ENCODE measurements around the gene GPR55. TPM values are rescaled to one million over a fixed set of nuclear protein-coding genes. Genes with fewer than 3 reads are reported as not detected.
A peak's percentile ranks its signal among the peaks of the same experiment; 100 is the strongest.

The GPR55 gene
- polyA plus RNA-seq, 1 donor from 2014 or later, result 1.9 TPM

DNA sequence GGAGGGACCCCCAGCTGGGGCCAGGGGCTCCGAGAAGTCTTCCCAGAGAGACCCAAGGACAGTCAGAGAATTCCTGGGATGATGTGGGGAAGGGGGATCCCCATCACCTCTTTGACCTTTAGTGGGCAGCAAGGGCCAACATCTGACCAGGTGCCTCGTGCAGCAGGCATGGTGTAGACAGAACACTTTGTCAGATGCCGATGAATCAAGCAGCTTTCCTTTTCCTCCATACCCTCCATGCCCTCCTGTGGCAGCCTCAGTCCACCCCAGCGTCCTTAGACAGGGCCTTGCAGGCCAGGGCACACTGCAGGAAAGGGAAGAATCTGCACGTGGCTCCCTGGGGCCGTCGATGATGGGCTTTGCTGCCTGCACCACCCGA, 26.3 kb downstream of the GPR55 start:
- H3K27ac Mint-ChIP-seq, result no peak overlapping the region
- H3K9me3 Mint-ChIP-seq, result no peaks in the 10 kb centered on the region
- no peaks in the 10 kb centered on the region for H3K36me3 Mint-ChIP-seq
- H3K27me3 Mint-ChIP-seq, result peaks cover 3% of the 10 kb centered on the region
- peaks cover 16 to 23% (median 23%) of the 10 kb centered on the region in 3 donors for H3K4me1 Mint-ChIP-seq
- no peak overlapping the region for H3K4me3 Mint-ChIP-seq

DNA sequence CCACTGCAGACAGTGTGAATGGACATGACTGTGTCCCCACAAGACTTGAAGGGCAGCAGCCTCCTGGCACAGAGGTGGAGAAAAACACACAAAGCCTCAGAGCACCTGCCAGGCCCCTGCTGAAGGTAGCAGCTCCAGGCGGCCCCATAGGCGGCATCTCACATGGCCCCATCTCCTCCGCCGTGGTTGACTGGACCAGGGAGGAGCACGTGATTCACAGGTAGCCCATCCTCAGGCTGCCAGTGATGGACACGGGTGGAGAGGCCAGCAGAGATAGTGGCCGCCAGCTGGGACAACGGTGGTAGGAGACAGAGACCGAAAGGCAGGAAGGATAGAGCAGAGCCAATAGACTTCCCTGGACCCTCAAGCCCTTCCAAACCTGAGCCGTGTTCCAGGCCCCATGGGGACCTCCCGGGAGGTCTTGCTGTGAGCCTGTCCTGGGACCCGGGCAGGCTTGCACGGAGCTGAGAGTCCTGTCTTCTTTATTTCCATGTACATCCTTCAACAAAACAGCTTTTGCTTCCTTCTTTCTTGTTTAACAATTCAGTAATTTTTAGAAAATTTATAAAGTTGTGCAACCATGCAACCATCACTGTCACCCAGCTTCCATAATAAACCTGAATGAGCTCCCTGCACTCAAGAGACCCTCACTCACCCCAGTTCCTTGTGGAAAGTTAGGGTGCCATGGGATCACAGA, 26.9 kb downstream of the GPR55 start:
- H3K4me3 Mint-ChIP-seq, result no peak overlapping the region
- no peaks in the 10 kb centered on the region for H3K36me3 Mint-ChIP-seq
- no peaks in the 10 kb centered on the region for H3K9me3 Mint-ChIP-seq
- peaks cover 18 to 25% (median 22%) of the 10 kb centered on the region in 3 donors for H3K4me1 Mint-ChIP-seq
- H3K27me3 Mint-ChIP-seq, result peaks cover 3% of the 10 kb centered on the region
- no peak overlapping the region for H3K27ac Mint-ChIP-seq

DNA sequence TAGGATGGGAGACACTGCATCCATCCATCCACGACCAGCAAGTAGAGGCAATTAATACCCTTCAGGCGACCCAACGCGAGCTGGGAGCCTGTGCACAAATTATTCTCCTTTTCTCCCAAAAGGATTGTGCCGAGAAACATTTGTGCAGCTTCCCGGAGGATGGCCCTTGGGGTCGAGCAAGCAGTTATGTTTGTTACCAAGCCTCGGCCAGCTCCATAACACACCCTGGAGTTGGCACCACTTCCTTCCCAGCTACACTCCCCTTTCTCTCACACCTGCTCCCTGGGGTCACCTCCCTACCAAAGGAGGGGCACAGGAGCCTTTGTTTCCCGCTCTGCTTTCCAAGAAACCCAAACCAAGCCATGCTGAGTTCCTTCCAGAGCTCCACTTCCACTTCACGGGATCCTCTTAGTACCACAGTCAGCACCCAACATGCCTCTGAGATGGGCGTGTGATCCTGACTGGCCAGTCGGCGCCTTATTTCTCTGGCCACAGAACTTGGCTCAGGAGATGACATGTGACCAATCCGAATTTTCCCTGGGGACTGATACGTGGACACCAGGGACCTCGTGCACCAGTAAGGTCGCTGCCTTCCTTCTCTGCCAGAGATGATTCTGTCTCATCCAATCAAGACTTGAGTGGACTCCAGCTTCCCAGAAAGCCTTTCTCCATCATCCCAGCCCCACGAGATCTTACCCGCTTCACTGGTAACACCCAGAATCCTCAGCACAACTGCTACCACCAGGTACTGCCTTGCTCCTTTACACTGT, 28.5 kb downstream of the GPR55 start:
- Mint-ChIP-seq H3K4me1 (peaks cover 15 to 19% (median 17%) of the 10 kb centered on the region in 3 donors), H3K9me3 (no peaks in the 10 kb centered on the region), H3K27ac (peak overlapping the region in 1 of 3 donors; percentile 40), H3K4me3 (peak overlapping the region in 1 of 4 donors; percentile 76), H3K27me3 (peaks cover 4% of the 10 kb centered on the region), H3K36me3 (no peaks in the 10 kb centered on the region)

DNA sequence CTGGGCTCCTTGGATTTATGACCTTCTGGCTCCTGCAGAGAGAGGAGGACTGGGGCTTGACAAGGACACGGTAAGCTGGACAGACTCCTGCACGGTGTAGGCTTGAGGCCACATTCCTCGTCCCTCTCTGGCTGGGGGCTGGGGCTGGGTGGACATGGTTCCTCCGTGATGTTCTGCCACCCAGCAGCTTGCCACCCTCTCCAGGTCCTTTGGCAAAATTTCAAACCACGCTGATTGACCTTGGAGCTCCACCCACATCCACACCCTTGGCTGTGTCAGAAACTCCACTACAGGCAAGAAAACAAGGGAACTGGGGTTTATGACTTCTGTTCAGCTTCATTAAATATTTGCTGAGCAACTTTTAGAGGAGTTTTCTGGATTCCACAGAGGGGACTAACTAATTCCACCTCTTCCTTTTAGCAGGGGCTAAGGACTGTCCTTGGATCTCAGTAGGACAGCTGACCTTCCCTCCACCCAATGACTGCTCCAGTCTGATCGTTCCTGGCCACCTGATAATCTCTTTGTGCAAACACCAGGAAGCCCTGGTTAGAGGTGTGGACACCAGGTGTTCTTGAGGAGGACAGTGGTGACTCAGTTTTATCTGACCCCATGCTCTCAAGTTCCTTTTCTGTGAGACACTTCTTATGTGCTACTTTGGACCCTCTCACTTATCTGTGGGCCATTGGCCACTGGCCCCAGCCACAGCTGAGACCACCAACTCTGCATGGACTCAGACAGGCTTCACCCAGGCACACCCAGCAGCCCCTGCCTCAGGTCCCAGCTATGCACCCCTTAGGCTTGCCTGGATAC, 29.3 kb downstream of the GPR55 start:
- no peak overlapping the region for H3K27ac Mint-ChIP-seq
- H3K9me3 Mint-ChIP-seq, result no peaks in the 10 kb centered on the region
- H3K27me3 Mint-ChIP-seq, result peaks cover 4% of the 10 kb centered on the region
- no peaks in the 10 kb centered on the region for H3K36me3 Mint-ChIP-seq
- peak overlapping the region in 1 of 4 donors; percentile 63 for H3K4me3 Mint-ChIP-seq
- H3K4me1 Mint-ChIP-seq, result peaks cover 17 to 19% (median 19%) of the 10 kb centered on the region in 3 donors

DNA sequence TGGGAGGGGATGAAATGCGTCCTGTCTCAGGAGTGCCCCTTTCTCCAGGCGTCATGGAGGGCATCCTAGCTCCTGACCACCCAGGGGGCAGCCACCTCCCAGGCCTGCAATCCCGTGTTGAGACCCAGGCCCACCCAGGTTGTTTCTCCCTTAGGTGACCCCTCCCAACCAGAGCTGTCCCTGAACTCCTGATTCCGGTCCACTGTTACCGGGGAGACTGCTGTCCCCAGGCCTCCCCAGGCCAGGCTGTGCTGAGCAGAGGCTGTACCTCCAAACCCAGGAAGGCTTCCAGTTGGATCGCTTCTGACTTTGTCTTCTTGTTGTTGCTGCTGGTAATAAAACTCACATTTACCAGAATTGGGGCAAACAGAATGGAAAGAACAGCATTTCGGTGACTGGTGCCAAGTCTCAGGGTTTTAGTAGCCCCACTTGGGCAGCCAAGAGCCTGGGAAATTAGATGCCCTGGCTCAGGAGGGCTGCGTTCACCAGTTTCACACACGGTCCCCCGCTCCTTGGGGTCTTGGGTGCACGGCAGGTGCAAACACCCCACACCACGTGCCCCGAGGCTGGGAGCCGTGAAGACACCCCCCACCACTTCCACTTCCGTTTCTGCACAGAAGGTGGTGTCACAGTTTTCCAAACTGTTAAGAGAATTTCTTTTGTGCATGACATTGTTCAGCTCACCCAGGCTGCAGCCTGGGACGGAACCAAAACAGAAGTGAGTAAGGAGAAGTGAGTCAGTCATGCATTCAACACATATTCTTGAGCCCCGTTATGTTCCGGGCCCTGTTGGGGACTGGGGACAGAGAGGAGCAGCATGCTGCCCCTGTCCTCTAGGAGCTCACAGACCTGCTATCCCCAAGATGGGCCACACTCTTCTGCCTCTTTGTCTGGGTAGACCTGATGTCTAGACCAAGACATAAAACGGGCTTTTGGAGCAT, 30.9 kb downstream of the GPR55 start:
- no peaks in the 10 kb centered on the region for H3K9me3 Mint-ChIP-seq
- H3K27me3 Mint-ChIP-seq, result peaks cover 4% of the 10 kb centered on the region
- no peaks in the 10 kb centered on the region for H3K36me3 Mint-ChIP-seq
- peaks cover 17 to 23% (median 19%) of the 10 kb centered on the region in 3 donors for H3K4me1 Mint-ChIP-seq
- peak overlapping the region; percentile 12 to 83 (median 14) for H3K27ac Mint-ChIP-seq
- peak overlapping the region in 2 of 4 donors; percentile 74 to 90 for H3K4me3 Mint-ChIP-seq

DNA sequence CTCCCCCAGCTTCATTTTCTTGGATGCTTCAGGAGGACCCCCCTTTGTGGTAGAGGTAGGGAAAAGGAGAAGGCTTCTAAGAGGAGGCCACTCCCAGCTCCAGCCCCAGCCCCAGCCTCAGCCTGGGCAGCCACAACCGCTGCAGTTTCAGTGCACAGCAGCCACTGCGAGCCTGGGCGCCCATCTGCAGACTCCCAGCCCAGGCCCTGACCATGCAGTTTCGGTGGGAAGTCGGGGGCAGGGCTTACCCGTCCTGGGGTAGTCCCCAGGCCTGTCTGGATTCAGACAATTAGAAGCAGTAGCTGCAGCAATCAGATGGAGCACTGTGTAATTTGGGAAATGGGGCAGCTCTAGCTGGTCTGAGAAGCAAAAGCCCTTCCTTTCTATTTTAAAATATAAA, 31.7 kb downstream of the GPR55 start:
- H3K9me3 Mint-ChIP-seq, result no peaks in the 10 kb centered on the region
- H3K4me1 Mint-ChIP-seq, result peaks cover 17 to 23% (median 19%) of the 10 kb centered on the region in 3 donors
- peak overlapping the region in 1 of 3 donors; percentile 93 for H3K27ac Mint-ChIP-seq
- no peaks in the 10 kb centered on the region for H3K36me3 Mint-ChIP-seq
- H3K4me3 Mint-ChIP-seq, result peak overlapping the region in 2 of 4 donors; percentile 60 to 70
- H3K27me3 Mint-ChIP-seq, result peaks cover 4% of the 10 kb centered on the region

DNA sequence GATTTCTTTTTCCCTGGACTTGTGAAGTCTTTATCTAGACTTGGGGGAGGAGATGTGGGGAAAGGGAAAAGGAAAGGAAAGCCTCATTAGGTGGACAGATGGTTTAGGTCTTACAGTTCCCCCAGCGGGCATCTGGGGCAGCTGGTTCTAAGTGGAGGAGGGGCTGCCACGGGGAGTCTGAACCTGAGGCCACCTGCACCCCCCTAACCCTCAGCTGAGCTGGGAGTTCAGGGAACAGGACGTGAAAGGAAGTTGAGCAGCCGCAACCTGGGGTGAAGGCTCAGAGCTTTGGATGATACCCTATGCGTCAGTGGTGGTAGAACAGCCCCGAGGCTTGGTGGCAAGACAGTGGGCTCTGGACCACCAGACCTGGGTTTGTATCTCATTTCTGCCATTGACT, 33.5 kb downstream of the GPR55 start:
- no peaks in the 10 kb centered on the region for H3K36me3 Mint-ChIP-seq
- no peaks in the 10 kb centered on the region for H3K9me3 Mint-ChIP-seq
- H3K27ac Mint-ChIP-seq, result peak overlapping the region in 1 of 3 donors; percentile 19
- peak overlapping the region in 1 of 4 donors; percentile 74 for H3K4me3 Mint-ChIP-seq
- H3K27me3 Mint-ChIP-seq, result peaks cover 4% of the 10 kb centered on the region
- H3K4me1 Mint-ChIP-seq, result peaks cover 17 to 21% (median 19%) of the 10 kb centered on the region in 3 donors

DNA sequence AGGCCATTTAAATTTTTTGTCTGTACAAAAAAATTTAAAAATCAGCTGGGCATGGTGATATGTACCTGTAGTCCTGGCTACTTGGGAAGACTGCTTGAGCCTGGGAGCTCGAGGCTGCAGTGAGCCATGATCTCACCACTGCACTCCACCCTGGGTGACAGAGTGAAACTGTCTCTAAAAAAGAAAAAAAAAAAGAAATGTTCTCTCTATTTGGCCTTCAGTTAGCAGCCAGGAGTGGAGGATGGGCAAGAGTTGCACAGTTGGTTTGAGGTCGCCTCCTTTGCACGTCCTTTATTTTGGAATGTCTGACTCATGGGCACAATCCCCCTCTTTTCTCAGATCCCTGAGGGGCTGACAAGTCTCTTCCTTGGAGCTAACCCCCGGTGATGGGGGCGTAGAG, 34.0 kb downstream of the GPR55 start:
- Mint-ChIP-seq H3K36me3 (no peaks in the 10 kb centered on the region), H3K4me1 (peaks cover 16 to 20% (median 20%) of the 10 kb centered on the region in 3 donors), H3K27ac (no peak overlapping the region), H3K27me3 (peaks cover 5% of the 10 kb centered on the region), H3K9me3 (no peaks in the 10 kb centered on the region), H3K4me3 (peak overlapping the region in 2 of 4 donors; percentile 17 to 74)

DNA sequence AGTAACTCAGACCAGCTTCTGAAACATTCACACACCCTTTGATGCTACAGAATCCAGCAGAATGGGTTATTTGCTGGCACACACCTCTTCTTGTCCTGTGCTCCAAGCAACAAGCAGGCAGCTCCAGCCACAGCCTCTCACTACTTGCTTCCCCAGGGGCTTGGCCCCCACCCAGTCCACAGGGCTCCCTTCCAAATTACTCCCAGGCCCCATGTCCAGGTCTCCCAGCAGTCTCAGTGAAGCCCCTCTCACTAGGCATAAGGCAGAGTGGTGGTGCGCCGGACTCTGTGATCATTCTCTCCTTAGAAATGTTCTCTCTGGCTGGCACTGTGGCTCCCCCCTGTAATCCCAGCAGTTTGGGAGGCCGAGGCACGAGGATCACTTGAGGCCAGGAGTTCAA, 34.4 kb downstream of the GPR55 start:
- H3K27me3 Mint-ChIP-seq, result peaks cover 5% of the 10 kb centered on the region

DNA sequence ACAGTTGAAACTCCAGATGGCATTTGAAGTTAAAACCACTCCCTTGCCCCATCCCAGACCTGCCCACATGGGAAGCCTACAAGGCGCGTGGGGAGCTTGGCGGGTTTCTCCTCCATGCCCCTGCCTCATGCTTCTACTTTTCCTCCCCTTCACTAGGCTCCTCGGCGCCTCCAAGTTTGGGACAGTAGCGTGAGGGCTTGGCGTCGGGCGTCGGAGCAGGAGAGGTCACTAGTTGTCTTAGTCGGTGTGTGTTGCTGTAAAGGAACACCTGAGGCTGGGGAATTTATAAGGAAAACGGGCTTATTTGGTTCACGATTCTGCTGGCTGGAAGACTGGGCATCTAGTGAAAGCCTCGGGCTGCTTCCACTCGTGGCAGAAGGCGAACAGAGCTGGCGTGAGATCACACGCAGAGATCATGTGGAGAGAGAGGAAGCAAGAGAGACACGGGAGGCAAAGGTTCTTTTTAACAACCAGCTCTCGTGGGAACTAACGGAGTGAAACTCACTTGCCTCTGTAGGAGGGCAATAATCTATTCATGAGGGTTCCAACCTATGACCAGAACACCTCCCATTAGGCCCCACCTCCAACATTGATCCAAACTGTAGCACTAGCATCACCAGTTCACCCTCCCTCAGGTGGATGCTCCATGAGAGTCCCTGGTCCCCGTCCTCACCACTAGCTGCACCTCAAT, 35.0 kb downstream of the GPR55 start:
- H3K4me1 Mint-ChIP-seq, result peaks cover 14 to 26% (median 22%) of the 10 kb centered on the region in 3 donors
- no peaks in the 10 kb centered on the region for H3K9me3 Mint-ChIP-seq
- no peak overlapping the region for H3K27ac Mint-ChIP-seq
- H3K36me3 Mint-ChIP-seq, result no peaks in the 10 kb centered on the region
- H3K27me3 Mint-ChIP-seq, result peaks cover 5% of the 10 kb centered on the region
- H3K4me3 Mint-ChIP-seq, result peak overlapping the region in 1 of 4 donors; percentile 49

More for the DNA sequence above, 34.4 kb downstream of the GPR55 start:
- no peak overlapping the region for H3K27ac Mint-ChIP-seq
- no peaks in the 10 kb centered on the region for H3K36me3 Mint-ChIP-seq
- H3K4me3 Mint-ChIP-seq, result peak overlapping the region in 1 of 4 donors; percentile 49
- peaks cover 15 to 24% (median 21%) of the 10 kb centered on the region in 3 donors for H3K4me1 Mint-ChIP-seq
- H3K9me3 Mint-ChIP-seq, result no peaks in the 10 kb centered on the region

DNA sequence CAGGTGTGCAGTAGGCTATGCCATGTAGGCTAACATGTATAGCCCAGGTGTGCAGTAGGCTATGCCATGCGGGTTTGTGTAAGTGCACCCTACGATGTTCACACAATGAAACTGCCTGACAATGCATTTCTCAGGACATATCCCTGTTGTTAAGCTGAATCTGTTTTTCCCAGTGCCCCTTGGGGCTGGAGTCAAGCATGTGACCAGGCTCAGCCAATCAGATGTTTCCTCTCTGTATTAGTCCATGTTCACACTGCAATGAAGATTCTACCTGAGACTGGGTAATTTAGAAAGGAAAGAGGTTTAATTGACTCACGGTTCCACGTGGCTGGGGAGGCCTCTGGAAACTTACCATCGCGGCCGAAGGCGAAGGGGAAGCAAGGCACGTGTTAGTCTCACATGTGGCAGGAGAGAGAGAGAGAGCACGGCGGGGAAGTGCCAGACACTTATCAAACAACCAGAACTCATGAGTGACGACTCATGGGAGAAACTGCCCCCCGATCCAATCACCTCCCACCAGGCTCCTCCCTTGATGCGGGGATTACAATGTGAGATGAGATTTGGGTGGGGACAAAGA, 36.1 kb downstream of the GPR55 start:
- peak overlapping the region in 1 of 4 donors; percentile 23 for H3K4me3 Mint-ChIP-seq
- no peaks in the 10 kb centered on the region for H3K9me3 Mint-ChIP-seq
- H3K4me1 Mint-ChIP-seq, result peaks cover 8 to 22% (median 13%) of the 10 kb centered on the region in 3 donors
- H3K27me3 Mint-ChIP-seq, result peaks cover 4% of the 10 kb centered on the region
- H3K36me3 Mint-ChIP-seq, result no peaks in the 10 kb centered on the region
- peak overlapping the region in 1 of 3 donors; percentile 33 for H3K27ac Mint-ChIP-seq

DNA sequence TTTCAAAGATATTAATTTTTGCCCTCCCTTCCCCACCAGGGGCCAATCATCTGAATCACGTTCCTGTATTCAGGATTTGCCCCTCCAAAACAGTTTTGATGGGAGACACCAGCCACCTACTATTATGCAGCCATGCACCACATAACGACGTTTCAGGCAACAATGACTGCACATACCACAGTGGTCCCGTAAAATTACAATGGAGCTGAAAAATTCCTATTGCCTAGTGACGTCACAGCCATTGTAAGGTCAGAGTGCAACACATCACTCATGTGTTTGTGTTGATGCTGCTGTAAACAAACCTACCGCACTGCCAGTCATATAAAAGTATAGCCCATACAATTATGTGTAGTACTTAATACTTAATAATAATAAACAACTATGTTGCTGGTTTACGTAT, 37.7 kb downstream of the GPR55 start:
- Mint-ChIP-seq H3K36me3 (no peaks in the 10 kb centered on the region), H3K9me3 (no peaks in the 10 kb centered on the region), H3K27me3 (peaks cover 2% of the 10 kb centered on the region), H3K4me3 (no peak overlapping the region), H3K27ac (no peak overlapping the region), H3K4me1 (peaks cover 8 to 21% (median 10%) of the 10 kb centered on the region in 3 donors)

DNA sequence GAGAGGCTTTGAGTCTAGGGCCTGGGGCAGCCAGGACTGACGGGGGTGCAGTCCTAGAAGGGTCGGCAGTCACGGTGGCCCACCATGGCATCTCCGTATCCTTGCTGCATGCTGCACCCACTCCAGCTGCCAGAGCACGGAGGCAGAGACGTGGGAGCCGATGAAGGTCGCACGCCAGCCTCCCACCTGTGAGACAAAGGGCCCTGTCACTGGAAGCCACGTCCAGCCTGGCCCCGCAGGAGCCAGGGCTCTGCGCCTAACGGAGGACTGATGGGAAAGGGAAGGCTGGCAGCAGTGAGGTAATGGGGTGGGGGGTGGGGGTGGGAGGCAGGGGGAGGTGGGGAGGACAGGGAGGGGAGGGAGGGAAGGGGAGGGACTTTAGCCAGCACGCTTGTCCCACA, 38.4 kb downstream of the GPR55 start:
- no peaks in the 10 kb centered on the region for H3K9me3 Mint-ChIP-seq
- peaks cover 2% of the 10 kb centered on the region for H3K27me3 Mint-ChIP-seq
- H3K36me3 Mint-ChIP-seq, result no peaks in the 10 kb centered on the region
- peaks cover 8 to 23% (median 9%) of the 10 kb centered on the region in 3 donors for H3K4me1 Mint-ChIP-seq
- no peak overlapping the region for H3K4me3 Mint-ChIP-seq
- H3K27ac Mint-ChIP-seq, result no peak overlapping the region
